Left ventricle myocardium inferior (tissue), 1 donor: ENCODE data around the gene TMEM170B. TPM values are rescaled to one million over a fixed set of nuclear protein-coding genes. Genes with fewer than 3 reads are reported as not detected.

Experiments
- DNase-seq: peaks from one replicate; pipeline ENCODE4 v3.0.0-alpha.2; 2020
- H3K27ac ChIP-seq: fragments of 200-600 bp; replicated peaks from 2 replicates; pipeline ENCODE4 v1.8.0; 2021
- H3K27me3 ChIP-seq: fragments of 200-600 bp; 2 replicates; pipeline ENCODE4 v1.8.0; 2021; ENCODE audit warnings: low read depth
- H3K36me3 ChIP-seq: fragments of 200-600 bp; 2 replicates; pipeline ENCODE4 v1.8.0; 2021
- H3K4me1 ChIP-seq: fragments of 200-600 bp; 2 replicates; pipeline ENCODE4 v1.8.0; 2021
- H3K4me3 ChIP-seq: fragments of 200-600 bp; 2 replicates; pipeline ENCODE4 v1.8.0; 2021; ENCODE audit warnings: mild to moderate bottlenecking, moderate library complexity
- H3K9me3 ChIP-seq: fragments of 200-600 bp; replicated peaks from 2 replicates; pipeline ENCODE4 v1.8.0; 2021
- CTCF ChIP-seq: fragments of 200-600 bp; IDR thresholded peaks from 2 replicates; pipeline ENCODE4 v1.8.0; 2021; ENCODE audit warnings: antibody characterized with exemption, mild to moderate bottlenecking, borderline replicate concordance
- intact Hi-C: fragments of 100-400 bp; cut with micrococcal nuclease; formaldehyde crosslinking; loops from one replicate; pipeline ENCODE4 v1.11.0; 2022
- total RNA-seq: library from RNA; stranded (reverse); fragmentation: NEBNext Ultra II Directional; extraction: Animal tissue kit (Norgen Biotek cat#: 25700); gene quantifications from one replicate; pipeline ENCODE4 v1.2.1, GENCODE V29; 2021
- donor health status: DM: no; HTN: yes; CAD: no; lungs with severe emphysema.

TMEM170B gene
- total RNA-seq, 1 donor from 2014 or later = 4.4 TPM

GRCh38 chr6:11616200-11616611 lies 78.7 kb downstream of the TMEM170B start:
- H3K4me3 ChIP-seq = no peak overlapping the region
- H3K4me1 ChIP-seq = no peaks in the 10 kb centered on the region
- H3K27me3 ChIP-seq = no peaks in the 10 kb centered on the region
- H3K36me3 ChIP-seq = no peaks in the 10 kb centered on the region
- intact Hi-C loops = no loop called here
- no peaks in the 10 kb centered on the region for H3K9me3 ChIP-seq
- TF ChIP-seq CTCF = no peak
- no peak overlapping the region for H3K27ac ChIP-seq
- no peak for DNase-seq

- peak; percentile 16 for TF ChIP-seq CTCF
- intact Hi-C loops = no loop called here
- no peaks in the 10 kb centered on the region for H3K9me3 ChIP-seq
- no peaks in the 10 kb centered on the region for H3K36me3 ChIP-seq
- no peaks in the 10 kb centered on the region for H3K27me3 ChIP-seq
- H3K4me3 ChIP-seq = no peak overlapping the region
- H3K27ac ChIP-seq = no peak overlapping the region
- DNase-seq = no peak
- no peaks in the 10 kb centered on the region for H3K4me1 ChIP-seq
Measured at GRCh38 chr6:11618533-11618932, 81.0 kb downstream of the TMEM170B start.

- H3K4me1 ChIP-seq = no peaks in the 10 kb centered on the region
- H3K9me3 ChIP-seq = no peaks in the 10 kb centered on the region
- H3K27me3 ChIP-seq = no peaks in the 10 kb centered on the region
- no peaks in the 10 kb centered on the region for H3K36me3 ChIP-seq
- DNase-seq = no peak
- no peak for TF ChIP-seq CTCF
- intact Hi-C loops = no loop called here
- no peak overlapping the region for H3K4me3 ChIP-seq
- no peak overlapping the region for H3K27ac ChIP-seq
Measured at GRCh38 chr6:11621119-11621518, 83.6 kb downstream of the TMEM170B start.

- TF ChIP-seq CTCF = no peak
- H3K27ac ChIP-seq = no peak overlapping the region
Measured at GRCh38 chr6:11622156-11622555, 84.6 kb downstream of the TMEM170B start.

GRCh38 chr6:11623272-11623671 lies 85.7 kb downstream of the TMEM170B start:
- Histone ChIP-seq H3K27ac (no peak overlapping the region), H3K27me3 (no peaks in the 10 kb centered on the region), H3K4me3 (no peak overlapping the region), H3K9me3 (no peaks in the 10 kb centered on the region), H3K36me3 (no peaks in the 10 kb centered on the region), H3K4me1 (no peaks in the 10 kb centered on the region)
- intact Hi-C loops = no loop called here
- TF ChIP-seq CTCF = no peak
- no peak for DNase-seq

More at GRCh38 chr6:11622156-11622555, 84.6 kb downstream of the TMEM170B start:
- intact Hi-C loops = no loop called here
- Histone ChIP-seq H3K4me1 (no peaks in the 10 kb centered on the region), H3K36me3 (no peaks in the 10 kb centered on the region), H3K9me3 (no peaks in the 10 kb centered on the region), H3K4me3 (no peak overlapping the region), H3K27me3 (no peaks in the 10 kb centered on the region)
- no peak for DNase-seq

GRCh38 chr6:11625302-11625701 lies 87.8 kb downstream of the TMEM170B start:
- Histone ChIP-seq H3K9me3 (no peaks in the 10 kb centered on the region), H3K27ac (no peak overlapping the region), H3K4me3 (no peak overlapping the region), H3K27me3 (no peaks in the 10 kb centered on the region), H3K36me3 (no peaks in the 10 kb centered on the region), H3K4me1 (no peaks in the 10 kb centered on the region)
- no peak for TF ChIP-seq CTCF
- intact Hi-C loops = no loop called here
- no peak for DNase-seq
